ENCODE results near the gene CA10. TPM values are rescaled to one million over a fixed set of nuclear protein-coding genes. Genes with fewer than 3 reads are reported as not detected.

CA10 gene
- total and polyA plus RNA-seq, 2 experiments from 2014 or later: 0.92 to 1.5 TPM

- DNase-seq (ENCODE audit: low spot score) (no peak), ATAC-seq (no peak)
- no peak overlapping the region for H3K27ac Mint-ChIP-seq
- peaks cover 3% of the 10 kb centered on the region for H3K27me3 Mint-ChIP-seq (ENCODE audit: insufficient read depth, low read depth, poor library complexity)
- Histone ChIP-seq H3F3A (replicated peaks; ENCODE audit: low read depth) (no peaks in the 10 kb centered on the region), H3K4me3 (no peak overlapping the region), H3K27me3 (ENCODE audit: insufficient read depth) (no peaks in the 10 kb centered on the region), H2AFZ (no peak overlapping the region), H3K27ac (ENCODE audit: low read depth) (no peak overlapping the region), H4K20me1 (replicated peaks; ENCODE audit: insufficient read depth) (no peaks in the 10 kb centered on the region), H3K9me2 (ENCODE audit: insufficient read depth) (no peaks in the 10 kb centered on the region), H3K79me2 (replicated peaks; ENCODE audit: insufficient read depth) (no peaks in the 10 kb centered on the region), H3K36me3 (ENCODE audit: insufficient read depth) (no peaks in the 10 kb centered on the region), H3K4me1 (ENCODE audit: insufficient read depth) (no peaks in the 10 kb centered on the region), H3K4me2 (no peak overlapping the region)
- no peaks in the 10 kb centered on the region for H3K4me1 Mint-ChIP-seq
- H3K4me3 Mint-ChIP-seq: no peak overlapping the region
- no peaks in the 10 kb centered on the region for H3K36me3 Mint-ChIP-seq (ENCODE audit: low read depth)
- no peaks in the 10 kb centered on the region for H3K9me3 Mint-ChIP-seq
- TF ChIP-seq ZNF331 (CRISPR knock-in tag; IDR thresholded peaks at IDR 0.05; ENCODE audit: low read depth) (no peak), POLR2AphosphoS5 (IDR thresholded peaks at IDR 0.05; ENCODE audit: low read depth) (no peak), NANOG (IDR thresholded peaks at IDR 0.05; ENCODE audit: borderline replicate concordance) (no peak), CTCF (conservative IDR thresholded peaks at IDR 0.05; ENCODE audit: low read depth in 2 of 2) (no peak), JUNB (IDR thresholded peaks at IDR 0.05; ENCODE audit: unreplicated experiment) (no peak), ZNF462 (CRISPR knock-in tag; IDR thresholded peaks at IDR 0.05) (no peak), CREB1 (CRISPR knock-in tag; IDR thresholded peaks at IDR 0.05; ENCODE audit: low read depth) (no peak), REST (IDR thresholded peaks at IDR 0.05; ENCODE audit: unreplicated experiment) (no peak)
These were observed 363.1 kb downstream of the CA10 start for GRCh38 chr17:51795401-51795800.

Measured in GM23338 (cell line).